Measurements from ENCODE around the gene EXOC6B. TPM values are rescaled to one million over a fixed set of nuclear protein-coding genes. Genes with fewer than 3 reads are reported as not detected.

Gene EXOC6B
- polyA plus RNA-seq, 4 donors, result 6.9 to 12.6 (median 8.5) TPM

- peaks cover 0 to 3% (median 0%) of the 10 kb centered on the region in 3 donors for H3K36me3 ChIP-seq (ENCODE audit: control insufficient read depth in 3 of 3, insufficient read depth in 2 of 3, low read depth in 1 of 3, low read length in 3 of 3)
- H3K4me3 ChIP-seq (ENCODE audit: low read depth in 1 of 3, low read length in 3 of 3), result no peak overlapping the region
- H3K27me3 ChIP-seq (ENCODE audit: control insufficient read depth in 3 of 3, insufficient read depth in 3 of 3, low read length in 3 of 3), result no peaks in the 10 kb centered on the region
- peaks cover 0 to 3% of the 10 kb centered on the region in 2 donors for H3K9me3 ChIP-seq (ENCODE audit: control insufficient read depth in 2 of 2, insufficient read depth in 1 of 2, low read depth in 1 of 2, low read length in 1 of 2)
- peaks cover 0 to 4% (median 3%) of the 10 kb centered on the region in 3 donors for H3K4me1 ChIP-seq (ENCODE audit: control insufficient read depth in 3 of 3, insufficient read depth in 2 of 3, low read depth in 1 of 3, low read length in 2 of 3)
- FAIRE-seq, result no peak
- H3K27ac ChIP-seq (ENCODE audit: low read depth in 1 of 3, low read length in 2 of 3), result no peak overlapping the region
- no peak for DNase-seq
Observed at GRCh38 chr2:72712977-72713376, 112.9 kb downstream of the EXOC6B start.

GRCh38 chr2:72712304-72712703 is 113.5 kb downstream of the EXOC6B start:
- H3K9me3 ChIP-seq (ENCODE audit: control insufficient read depth in 2 of 2, insufficient read depth in 1 of 2, low read depth in 1 of 2, low read length in 1 of 2), result peaks cover 0 to 3% of the 10 kb centered on the region in 2 donors
- no peak for FAIRE-seq
- no peak overlapping the region for H3K4me3 ChIP-seq (ENCODE audit: low read depth in 1 of 3, low read length in 3 of 3)

GRCh38 chr2:72710418-72711152 is 115.2 kb downstream of the EXOC6B start:
- no peak for DNase-seq
- Histone ChIP-seq H3K4me1 (ENCODE audit: control insufficient read depth in 3 of 3, insufficient read depth in 2 of 3, low read depth in 1 of 3, low read length in 2 of 3) (peaks cover 0 to 4% (median 3%) of the 10 kb centered on the region in 3 donors), H3K27me3 (ENCODE audit: control insufficient read depth in 3 of 3, insufficient read depth in 3 of 3, low read length in 3 of 3) (no peaks in the 10 kb centered on the region), H3K4me3 (ENCODE audit: low read depth in 1 of 3, low read length in 3 of 3) (no peak overlapping the region), H3K27ac (ENCODE audit: low read depth in 1 of 3, low read length in 2 of 3) (no peak overlapping the region), H3K36me3 (ENCODE audit: control insufficient read depth in 3 of 3, insufficient read depth in 2 of 3, low read depth in 1 of 3, low read length in 3 of 3) (peaks cover 0 to 2% (median 0%) of the 10 kb centered on the region in 3 donors), H3K9me3 (ENCODE audit: control insufficient read depth in 2 of 2, insufficient read depth in 1 of 2, low read depth in 1 of 2, low read length in 1 of 2) (peaks cover 0 to 3% of the 10 kb centered on the region in 2 donors)
- 76 to 92% (median 86%) methylated on average over 1 of the region's 1 CpG for WGBS, 3 donors
- FAIRE-seq, result no peak

More at GRCh38 chr2:72712304-72712703, 113.5 kb downstream of the EXOC6B start:
- no peaks in the 10 kb centered on the region for H3K27me3 ChIP-seq (ENCODE audit: control insufficient read depth in 3 of 3, insufficient read depth in 3 of 3, low read length in 3 of 3)
- peaks cover 0 to 4% (median 3%) of the 10 kb centered on the region in 3 donors for H3K4me1 ChIP-seq (ENCODE audit: control insufficient read depth in 3 of 3, insufficient read depth in 2 of 3, low read depth in 1 of 3, low read length in 2 of 3)
- no peak overlapping the region for H3K27ac ChIP-seq (ENCODE audit: low read depth in 1 of 3, low read length in 2 of 3)
- peak; percentile 35 to 75 for DNase-seq
- peaks cover 0 to 3% (median 0%) of the 10 kb centered on the region in 3 donors for H3K36me3 ChIP-seq (ENCODE audit: control insufficient read depth in 3 of 3, insufficient read depth in 2 of 3, low read depth in 1 of 3, low read length in 3 of 3)

GRCh38 chr2:72708236-72708635 is 117.6 kb downstream of the EXOC6B start:
- peaks cover 0 to 3% of the 10 kb centered on the region in 2 donors for H3K9me3 ChIP-seq (ENCODE audit: control insufficient read depth in 2 of 2, insufficient read depth in 1 of 2, low read depth in 1 of 2, low read length in 1 of 2)
- no peak overlapping the region for H3K27ac ChIP-seq (ENCODE audit: low read depth in 1 of 3, low read length in 2 of 3)
- H3K4me3 ChIP-seq (ENCODE audit: low read depth in 1 of 3, low read length in 3 of 3), result no peak overlapping the region
- H3K36me3 ChIP-seq (ENCODE audit: control insufficient read depth in 3 of 3, insufficient read depth in 2 of 3, low read depth in 1 of 3, low read length in 3 of 3), result peaks cover 0 to 4% (median 0%) of the 10 kb centered on the region in 3 donors
- FAIRE-seq (no peak), DNase-seq (no peak)
- 44 to 75% (median 52%) methylated on average over 1 of the region's 1 CpG for WGBS, 3 donors
- no peaks in the 10 kb centered on the region for H3K27me3 ChIP-seq (ENCODE audit: control insufficient read depth in 3 of 3, insufficient read depth in 3 of 3, low read length in 3 of 3)
- peaks cover 0 to 4% (median 3%) of the 10 kb centered on the region in 3 donors for H3K4me1 ChIP-seq (ENCODE audit: control insufficient read depth in 3 of 3, insufficient read depth in 2 of 3, low read depth in 1 of 3, low read length in 2 of 3)

GRCh38 chr2:72698300-72698699 is 127.5 kb downstream of the EXOC6B start:
- FAIRE-seq, result no peak
- H3K4me3 ChIP-seq (ENCODE audit: low read depth in 1 of 3, low read length in 3 of 3), result no peak overlapping the region
- H3K9me3 ChIP-seq (ENCODE audit: control insufficient read depth in 2 of 2, insufficient read depth in 1 of 2, low read depth in 1 of 2, low read length in 1 of 2), result no peaks in the 10 kb centered on the region
- no peaks in the 10 kb centered on the region for H3K27me3 ChIP-seq (ENCODE audit: control insufficient read depth in 3 of 3, insufficient read depth in 3 of 3, low read length in 3 of 3)
- 89 to 92% (median 91%) methylated on average over 3 of the region's 3 CpGs for WGBS, 3 donors
- peaks cover 0 to 4% (median 4%) of the 10 kb centered on the region in 3 donors for H3K4me1 ChIP-seq (ENCODE audit: control insufficient read depth in 3 of 3, insufficient read depth in 2 of 3, low read depth in 1 of 3, low read length in 2 of 3)
- no peak for DNase-seq
- no peak overlapping the region for H3K27ac ChIP-seq (ENCODE audit: low read depth in 1 of 3, low read length in 2 of 3)
- H3K36me3 ChIP-seq (ENCODE audit: control insufficient read depth in 3 of 3, insufficient read depth in 2 of 3, low read depth in 1 of 3, low read length in 3 of 3), result no peaks in the 10 kb centered on the region

- peaks cover 0 to 4% (median 4%) of the 10 kb centered on the region in 3 donors for H3K4me1 ChIP-seq (ENCODE audit: control insufficient read depth in 3 of 3, insufficient read depth in 2 of 3, low read depth in 1 of 3, low read length in 2 of 3)
- FAIRE-seq (no peak), DNase-seq (no peak)
- no peaks in the 10 kb centered on the region for H3K9me3 ChIP-seq (ENCODE audit: control insufficient read depth in 2 of 2, insufficient read depth in 1 of 2, low read depth in 1 of 2, low read length in 1 of 2)
- no peaks in the 10 kb centered on the region for H3K36me3 ChIP-seq (ENCODE audit: control insufficient read depth in 3 of 3, insufficient read depth in 2 of 3, low read depth in 1 of 3, low read length in 3 of 3)
- H3K27ac ChIP-seq (ENCODE audit: low read depth in 1 of 3, low read length in 2 of 3), result no peak overlapping the region
- 94 to 96% (median 95%) methylated on average over 2 of the region's 2 CpGs for WGBS, 3 donors
- no peaks in the 10 kb centered on the region for H3K27me3 ChIP-seq (ENCODE audit: control insufficient read depth in 3 of 3, insufficient read depth in 3 of 3, low read length in 3 of 3)
- no peak overlapping the region for H3K4me3 ChIP-seq (ENCODE audit: low read depth in 1 of 3, low read length in 3 of 3)
Observed at GRCh38 chr2:72696559-72696958, 129.3 kb downstream of the EXOC6B start.

- 49 to 76% (median 74%) methylated on average over 1 of the region's 1 CpG for WGBS, 3 donors
- Histone ChIP-seq H3K9me3 (ENCODE audit: control insufficient read depth in 2 of 2, insufficient read depth in 1 of 2, low read depth in 1 of 2, low read length in 1 of 2) (no peaks in the 10 kb centered on the region), H3K4me3 (ENCODE audit: low read depth in 1 of 3, low read length in 3 of 3) (no peak overlapping the region), H3K27ac (ENCODE audit: low read depth in 1 of 3, low read length in 2 of 3) (no peak overlapping the region), H3K27me3 (ENCODE audit: control insufficient read depth in 3 of 3, insufficient read depth in 3 of 3, low read length in 3 of 3) (no peaks in the 10 kb centered on the region), H3K36me3 (ENCODE audit: control insufficient read depth in 3 of 3, insufficient read depth in 2 of 3, low read depth in 1 of 3, low read length in 3 of 3) (no peaks in the 10 kb centered on the region), H3K4me1 (ENCODE audit: control insufficient read depth in 3 of 3, insufficient read depth in 2 of 3, low read depth in 1 of 3, low read length in 2 of 3) (peaks cover 0 to 4% (median 4%) of the 10 kb centered on the region in 3 donors)
- DNase-seq (no peak), FAIRE-seq (no peak)
Observed at GRCh38 chr2:72695676-72696075, 130.2 kb downstream of the EXOC6B start.

GRCh38 chr2:72694715-72695496 is 130.9 kb downstream of the EXOC6B start:
- Histone ChIP-seq H3K9me3 (ENCODE audit: control insufficient read depth in 2 of 2, insufficient read depth in 1 of 2, low read depth in 1 of 2, low read length in 1 of 2) (no peaks in the 10 kb centered on the region), H3K36me3 (ENCODE audit: control insufficient read depth in 3 of 3, insufficient read depth in 2 of 3, low read depth in 1 of 3, low read length in 3 of 3) (no peaks in the 10 kb centered on the region), H3K4me3 (ENCODE audit: low read depth in 1 of 3, low read length in 3 of 3) (no peak overlapping the region), H3K27ac (ENCODE audit: low read depth in 1 of 3, low read length in 2 of 3) (no peak overlapping the region), H3K27me3 (ENCODE audit: control insufficient read depth in 3 of 3, insufficient read depth in 3 of 3, low read length in 3 of 3) (no peaks in the 10 kb centered on the region), H3K4me1 (ENCODE audit: control insufficient read depth in 3 of 3, insufficient read depth in 2 of 3, low read depth in 1 of 3, low read length in 2 of 3) (peaks cover 0 to 4% (median 4%) of the 10 kb centered on the region in 3 donors)
- no peak for FAIRE-seq
- DNase-seq, result peak; percentile 70 to 83
- 14 to 39% (median 28%) methylated on average over 9 of the region's 9 CpGs for whole genome bisulfite sequencing, 3 donors
